GM18519 (cell line): ENCODE results near the gene AIM2.
A peak's percentile ranks its signal among the peaks of the same experiment; 100 is the strongest.
"Not testable (repeated sequence)": the region's sequence is repeated elsewhere in the genome, so short reads cannot be mapped to it uniquely, and the experiment has no call there.

Experiments used
- ATAC-seq: cut with Tn5 transposase; IDR thresholded peaks from one replicate; pipeline ENCODE4 v1.9.1; 2021; ENCODE audit warnings: mild to moderate bottlenecking, moderate library complexity; ENCODE audit not compliant: unreplicated experiment, low FRiP score

The AIM2 gene

GRCh38 chr1:159026841-159027240, 49.7 kb downstream of the AIM2 start:
- ATAC-seq, result not testable (repeated sequence)

GRCh38 chr1:159025043-159025442, 51.5 kb downstream of the AIM2 start:
- no peak for ATAC-seq

- no peak for ATAC-seq
Observed at GRCh38 chr1:159023723-159024122, 52.8 kb downstream of the AIM2 start.

- peak; percentile 95 for ATAC-seq
Observed at GRCh38 chr1:159015440-159015909, 61.1 kb downstream of the AIM2 start.

GRCh38 chr1:159014851-159015250, 61.7 kb downstream of the AIM2 start:
- ATAC-seq, result no peak

GRCh38 chr1:159014003-159014571, 62.5 kb downstream of the AIM2 start:
- no peak for ATAC-seq

GRCh38 chr1:159012495-159012894, 64.1 kb downstream of the AIM2 start:
- ATAC-seq, result peak; percentile 30
